MM.1S (cell line): ENCODE measurements around the gene BMAL1.

Experiments used
- CTCF ChIP-seq: fragments of 300-600 bp; sonication (generic); IDR thresholded peaks from 2 replicates; pipeline ENCODE4 v1.5.1; 2016; ENCODE audit warnings: antibody characterized with exemption, low read length, mixed read lengths
- EZH2 ChIP-seq: fragments of 300-600 bp; sonication (generic); optimal IDR thresholded peaks from 2 replicates; pipeline ENCODE3; 2017; ENCODE audit warnings: low read depth, mild to moderate bottlenecking, antibody characterized with exemption, low read length, mixed read lengths

- TF ChIP-seq CTCF (no peak), EZH2 (no peak)
Observed at GRCh38 chr11:13324709-13325108, 47.1 kb downstream of the BMAL1 start.
